ENCODE measurements around the gene THUMPD3. TPM values are rescaled to one million over a fixed set of nuclear protein-coding genes. Genes with fewer than 3 reads are reported as not detected.

THUMPD3 gene
- total RNA-seq, 1 donor from 2014 or later = 40.8 TPM

- intact Hi-C loops (cut with micrococcal nuclease) = no loop called here
These were observed 52.0 kb downstream of the THUMPD3 start for GRCh38 chr3:9414826-9415225.

DNA sequence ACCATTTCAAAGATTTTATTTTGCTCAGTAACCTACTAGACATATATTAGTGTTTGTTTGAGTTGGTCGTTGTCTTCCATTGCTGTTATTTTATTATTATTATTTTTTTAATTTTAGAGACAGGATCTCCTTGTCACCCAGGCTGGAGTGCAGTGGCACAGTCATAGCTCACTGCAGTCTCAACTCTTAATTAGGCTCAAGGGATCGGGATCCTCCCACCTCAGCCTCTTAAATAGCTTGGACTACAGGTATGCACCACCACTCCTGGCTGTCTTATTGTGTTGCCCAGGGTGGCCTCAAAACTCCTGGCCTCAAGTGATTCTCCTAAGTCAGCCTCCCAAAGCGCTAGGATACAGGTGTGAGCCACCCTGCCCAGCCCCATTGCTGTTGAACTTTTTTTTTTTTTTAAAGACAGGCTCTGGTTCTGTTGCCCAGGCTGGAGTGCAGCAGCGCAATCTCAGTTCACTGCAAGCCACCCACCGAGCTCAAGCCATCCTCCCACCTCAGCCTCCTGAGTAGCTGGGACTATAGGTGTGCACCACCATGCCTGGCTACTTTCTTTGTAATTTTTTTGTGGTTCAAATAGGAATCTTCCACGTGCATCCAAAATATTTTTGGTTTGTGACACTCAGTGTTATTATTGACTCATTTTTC, 52.8 kb downstream of the THUMPD3 start:
- intact Hi-C loops (cut with micrococcal nuclease) = no loop called here

DNA sequence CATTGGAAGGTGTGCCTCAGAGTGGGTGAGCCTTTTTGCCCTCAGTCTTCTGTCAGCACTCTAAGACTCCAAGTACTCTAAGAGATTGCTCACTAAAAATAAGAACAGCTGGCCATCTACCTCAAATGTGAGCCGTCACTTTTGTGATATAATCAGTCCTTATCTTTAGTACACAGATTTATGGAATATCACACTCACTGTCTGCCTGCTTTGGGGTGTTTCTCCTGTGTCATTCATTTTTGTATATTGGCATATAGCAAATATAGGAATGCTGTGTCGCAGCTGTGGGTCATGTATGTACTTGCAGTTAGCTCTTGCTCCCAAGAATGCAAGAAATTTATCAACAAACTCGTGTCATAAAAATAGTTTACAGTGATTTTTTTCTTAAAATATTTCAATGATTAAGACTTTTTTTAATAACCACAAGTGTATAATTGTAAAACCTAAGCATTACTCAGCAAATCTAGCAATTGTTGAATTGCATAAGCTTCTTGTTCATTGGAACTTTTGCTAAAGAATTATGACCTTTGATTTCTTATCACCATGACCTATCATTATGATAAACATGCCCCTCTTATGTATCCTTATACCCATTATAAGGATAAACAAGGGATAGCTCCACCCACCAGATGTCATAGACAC, 53.4 kb downstream of the THUMPD3 start:
- intact Hi-C loops (cut with micrococcal nuclease) = no loop called here

GRCh38 chr3:9420850-9421549, 58.1 kb downstream of the THUMPD3 start:
- intact Hi-C loops (cut with micrococcal nuclease) = loop anchor here (5.0 kb wide), 1 partner anchor 34 kb away; no protein-coding TSS in a partner anchor

DNA sequence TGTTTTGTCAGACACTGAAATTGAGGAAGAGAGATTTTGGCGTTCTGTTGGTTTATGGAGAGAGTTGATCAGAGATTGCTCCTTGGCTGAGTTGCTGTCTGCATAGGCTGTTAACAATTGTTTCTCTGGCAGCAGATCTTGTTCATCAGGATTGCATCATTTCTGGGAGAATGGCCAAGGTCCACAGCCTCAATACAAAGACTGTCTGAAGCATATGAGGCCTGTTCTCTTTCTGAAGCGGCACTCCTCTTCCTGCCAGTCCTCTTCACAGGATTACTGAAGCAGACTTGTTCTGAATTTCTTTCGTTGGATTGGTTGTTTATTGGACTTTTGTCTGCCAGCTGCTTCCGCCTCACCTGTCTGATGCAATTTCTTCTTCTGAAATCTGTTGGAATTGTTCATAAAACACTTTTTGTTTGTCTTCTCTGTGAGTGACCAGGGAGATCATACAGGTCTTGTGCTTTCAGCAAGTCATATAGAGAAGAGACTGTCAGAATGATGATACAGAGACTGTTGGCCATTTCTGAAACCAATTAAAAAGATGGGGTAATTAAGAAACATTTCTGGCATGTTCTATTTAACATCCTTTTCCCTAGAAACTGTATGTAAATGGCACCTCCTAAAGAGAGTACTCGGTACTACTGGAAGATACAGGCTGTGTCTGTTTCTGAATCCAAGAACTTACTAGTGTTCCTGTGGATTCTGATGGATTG, 60.0 kb downstream of the THUMPD3 start:
- intact Hi-C loops (cut with micrococcal nuclease) = loop anchor here (1.0 to 5.0 kb wide), 5 partner anchors 25 to 70 kb away; partner anchors contain the start of gene THUMPD3

- intact Hi-C loops (cut with micrococcal nuclease) = no loop called here
These were observed 65.6 kb downstream of the THUMPD3 start for GRCh38 chr3:9428411-9428810.

DNA sequence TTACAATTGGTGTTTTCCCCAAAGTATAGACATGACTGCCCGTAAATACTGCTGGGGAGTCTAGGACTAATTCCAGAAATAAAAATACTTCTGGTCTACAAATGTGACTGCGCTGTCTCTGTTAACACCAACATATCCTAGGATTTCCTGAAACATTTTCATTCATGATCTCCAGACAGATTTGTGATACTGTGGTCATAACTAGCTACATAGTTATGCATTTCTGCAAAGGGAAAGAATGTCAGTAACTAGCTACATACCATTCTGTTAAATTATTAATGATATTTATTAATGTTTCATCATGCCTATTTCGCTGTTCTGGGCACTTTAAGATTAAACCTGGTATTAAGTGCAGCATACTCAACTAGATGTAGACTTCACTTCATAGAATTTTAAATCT, 67.9 kb downstream of the THUMPD3 start:
- intact Hi-C loops (cut with micrococcal nuclease) = no loop called here

DNA sequence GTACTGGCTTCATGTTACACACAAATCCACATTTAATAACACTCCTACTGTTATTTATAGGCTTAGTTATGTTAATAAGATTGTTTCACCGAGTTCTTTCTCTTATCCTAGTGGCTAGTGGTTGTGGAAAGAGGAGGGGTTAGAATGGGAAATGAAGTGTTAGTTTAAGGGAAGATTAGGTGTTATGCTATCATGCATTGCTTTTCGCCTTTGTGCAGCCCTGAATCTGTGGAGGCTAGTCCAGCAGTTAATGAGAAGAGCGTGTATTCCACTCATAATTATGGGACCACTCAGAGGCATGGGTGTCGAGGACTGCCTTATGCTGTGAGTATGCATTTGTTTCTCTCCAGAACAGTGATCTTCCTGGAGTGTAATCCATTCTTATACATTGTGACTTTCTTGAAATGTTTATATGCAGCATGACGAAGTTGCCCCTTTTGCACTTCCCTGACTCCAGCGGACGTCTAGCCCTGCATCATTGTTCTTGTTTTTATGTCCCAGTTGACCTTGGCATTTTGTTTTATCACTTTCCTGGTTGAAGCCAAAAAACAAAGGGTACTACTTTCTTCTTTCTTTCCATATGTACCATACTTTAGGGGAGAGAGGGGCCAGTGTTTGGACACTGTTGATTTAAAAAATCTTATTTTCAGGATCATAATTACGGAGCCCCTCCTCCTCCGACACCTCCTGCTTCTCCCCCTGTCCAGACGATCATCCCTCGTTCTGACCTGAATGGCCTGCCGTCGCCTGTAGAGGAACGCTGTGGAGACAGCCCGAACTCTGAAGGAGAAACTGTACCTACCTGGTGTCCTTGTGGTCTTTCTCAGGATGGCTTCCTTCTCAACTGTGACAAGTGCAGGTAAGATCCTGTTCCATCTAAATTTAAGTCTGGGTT, 71.0 kb downstream of the THUMPD3 start:
- intact Hi-C loops (cut with micrococcal nuclease) = no loop called here

DNA sequence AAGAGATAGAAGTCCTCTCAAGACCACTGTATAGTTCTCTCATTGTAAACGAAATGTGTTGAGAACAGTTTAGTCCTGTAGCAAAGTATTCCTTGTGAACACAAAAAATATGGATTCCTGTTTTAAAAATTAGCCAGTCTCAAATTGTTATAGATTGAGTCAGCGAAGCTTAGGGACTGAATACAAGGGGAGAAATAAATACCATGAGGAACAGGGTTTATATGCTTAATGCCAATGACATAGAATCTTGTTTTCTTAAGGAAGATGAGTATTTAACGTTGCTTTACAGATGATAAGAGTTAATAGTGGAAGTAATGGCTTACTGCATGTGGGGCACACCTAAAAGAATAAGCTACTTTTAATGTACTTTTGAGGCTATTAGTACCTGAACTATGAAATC, 72.5 kb downstream of the THUMPD3 start:
- intact Hi-C loops (cut with micrococcal nuclease) = no loop called here

Other genes starting within 250 kb of the THUMPD3 start
- 1.3 and 1.6 TPM in 2 replicates for gene SRGAP3, start 113.4 kb upstream of the THUMPD3 start, total RNA-seq
- gene SETD5, start 34.6 kb downstream of the THUMPD3 start, total RNA-seq = 133 and 150 TPM in 2 replicates
- not detected in 2 replicates for gene LHFPL4, start 190.8 kb downstream of the THUMPD3 start, total RNA-seq

All from T-helper 1 cell treated with Interleukin-12 subunit alpha and Interleukin-12 subunit beta and Interleukin-4 antibody, amounts not matched to agents 30 ng/mL and 1 ng/mL, for 36 hours (primary cell).